ENCODE results near the gene SEPSECS.

DNA sequence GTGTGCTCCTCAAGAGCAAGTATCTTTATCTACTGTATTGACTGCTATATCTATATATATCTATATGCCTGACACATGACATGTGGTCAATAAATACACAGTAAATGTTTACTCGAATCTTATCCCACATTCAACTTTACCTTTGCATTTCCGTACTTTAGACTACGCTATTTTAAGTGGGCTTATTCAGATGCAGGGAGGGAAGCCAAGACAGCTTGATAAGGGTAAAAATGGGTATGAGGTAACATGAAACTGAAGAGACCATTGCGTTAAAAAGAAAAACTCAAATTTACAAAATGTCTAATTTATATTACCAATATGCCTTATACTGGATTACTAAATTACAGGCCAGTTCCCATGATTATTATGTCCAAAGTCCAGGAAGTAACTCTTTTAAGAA, 17.8 kb downstream of the SEPSECS start:
- no peak for TF ChIP-seq POLR2AphosphoS5 (IDR thresholded peaks at IDR 0.05)
- no peak for TF ChIP-seq POLR2A (IDR thresholded peaks at IDR 0.05)
